SK-N-SH (cell line): ENCODE results near the gene CYFIP2. TPM values are rescaled to one million over a fixed set of nuclear protein-coding genes. Genes with fewer than 3 reads are reported as not detected.

Experiments used
- CTCF ChIA-PET: fragments of 300-600, 350-600 bp; formaldehyde crosslinking; extraction: SDS; loops from one replicate; lab custom pipeline; 2021; lab: Yijun Ruan, JAX
- POLR2A ChIA-PET: fragments of 350-600 bp; sonication (Branson Sonifier 250); formaldehyde crosslinking; extraction: SDS; loops from one replicate; lab custom pipeline; 2020; ENCODE audit warnings: antibody characterized with exemption, inconsistent platforms; lab: Yijun Ruan, JAX
- DNase-seq: peaks from one replicate; pipeline ENCODE4 v3.0.0; 2012
- H2AFZ ChIP-seq: fragments of 200-600 bp; sonication (generic); 2 replicates; pipeline ENCODE4 v1.8.1; 2016; ENCODE audit warnings: antibody characterized with exemption, mild to moderate bottlenecking, low read depth
- H3F3A ChIP-seq: fragments of 200-600 bp; sonication (generic); replicated peaks from 2 replicates; pipeline ENCODE3; 2016; ENCODE audit warnings: antibody characterized with exemption, mild to moderate bottlenecking; ENCODE audit not compliant: insufficient read depth
- H3K27ac ChIP-seq, 2 experiments: fragments of 200-500 bp in 1 of 2; fragments of 200-600 bp in 1 of 2; sonication (Bioruptor generic) in 1 of 2; sonication (generic), shearing (Covaris generic) in 1 of 2; 2 replicates each; pipeline versions ENCODE4 v1.5.1 to v1.6.1; 2014 to 2016; ENCODE audit warnings: low read depth in 2 of 2, inconsistent platforms in 1 of 2, low read length in 1 of 2, mild to moderate bottlenecking in 1 of 2, mixed read lengths in 1 of 2
- H3K27me3 ChIP-seq: fragments of 200-600 bp; sonication (generic), shearing (Covaris generic); 2 replicates; pipeline ENCODE4 v1.6.1; 2016; ENCODE audit warnings: mixed run types; ENCODE audit not compliant: insufficient read depth
- H3K36me3 ChIP-seq, 2 experiments: fragments of 200-500 bp in 1 of 2; fragments of 200-600 bp in 1 of 2; sonication (Bioruptor generic) in 1 of 2; sonication (generic) in 1 of 2; replicated peaks in 1 of 2; 2 replicates each; pipeline versions ENCODE3 to v1.5.1; 2014 to 2016; ENCODE audit warnings: low read length in 1 of 2, mild to moderate bottlenecking in 1 of 2; ENCODE audit not compliant: insufficient read depth in 2 of 2, control insufficient read depth in 1 of 2
- H3K4me1 ChIP-seq, 2 experiments: fragments of 200-500 bp in 1 of 2; fragments of 200-600 bp in 1 of 2; sonication (Bioruptor generic) in 1 of 2; sonication (generic), shearing (Covaris generic) in 1 of 2; 2 replicates each; pipeline versions ENCODE4 v1.5.1 to v1.6.1; 2014 to 2016; ENCODE audit warnings: low read depth in 1 of 2, low read length in 1 of 2, mixed run types in 1 of 2; ENCODE audit not compliant: insufficient read depth in 2 of 2, control insufficient read depth in 1 of 2
- H3K4me2 ChIP-seq: fragments of 200-600 bp; sonication (generic), shearing (Covaris generic); 2 replicates; pipeline ENCODE4 v1.6.1; 2017; ENCODE audit warnings: mixed run types
- H3K4me3 ChIP-seq, 2 experiments: fragments of 200-500 bp in 1 of 2; fragments of 200-600 bp in 1 of 2; sonication (Bioruptor generic) in 1 of 2; sonication (generic), shearing (Covaris generic) in 1 of 2; 2 replicates each; pipeline versions ENCODE4 v1.5.1 to v1.8.1; 2014 to 2016; ENCODE audit warnings: low read depth in 2 of 2, inconsistent platforms in 1 of 2, low read length in 1 of 2, mild to moderate bottlenecking in 1 of 2, mixed read lengths in 1 of 2, moderate library complexity in 1 of 2
- H3K79me2 ChIP-seq: fragments of 200-600 bp; sonication (generic); 2 replicates; pipeline ENCODE4 v1.8.1; 2017; ENCODE audit warnings: mild to moderate bottlenecking; ENCODE audit not compliant: insufficient read depth
- H3K9ac ChIP-seq: fragments of 200-600 bp; sonication (generic); 2 replicates; pipeline ENCODE4 v1.6.1; 2017; ENCODE audit warnings: mixed run types
- H3K9me2 ChIP-seq: fragments of 200-600 bp; sonication (generic); 2 replicates; pipeline ENCODE4 v1.6.1; 2017; ENCODE audit warnings: mixed run types
- H3K9me3 ChIP-seq: fragments of 200-600 bp; sonication (generic); 2 replicates; pipeline ENCODE4 v1.6.1; 2017; ENCODE audit warnings: mixed run types, mild to moderate bottlenecking, moderate library complexity
- H4K20me1 ChIP-seq: fragments of 200-600 bp; sonication (generic); 2 replicates; pipeline ENCODE4 v1.6.1; 2017; ENCODE audit warnings: mild to moderate bottlenecking, mixed run types; ENCODE audit not compliant: insufficient read depth
- CHD2 ChIP-seq: fragments of 150-350 bp; IDR thresholded peaks from 2 replicates; pipeline ENCODE4 v1.6.1; 2018; ENCODE audit warnings: low read length; ENCODE audit not compliant: partially characterized antibody
- CTCF ChIP-seq: fragments of 200-600 bp; sonication (generic); IDR thresholded peaks from 2 replicates; pipeline ENCODE4 v1.6.1; 2017; ENCODE audit warnings: antibody characterized with exemption, mild to moderate bottlenecking, moderate library complexity
- EZH2phosphoT487 ChIP-seq: fragments of 200-600 bp; sonication (generic); IDR thresholded peaks from 2 replicates; pipeline ENCODE4 v1.6.1; 2017; ENCODE audit warnings: low read depth, mixed run types, mild to moderate bottlenecking, antibody characterized with exemption, moderate library complexity, borderline replicate concordance
- FOXM1 ChIP-seq: IDR thresholded peaks from 2 replicates; pipeline ENCODE4 v1.4.0; 2012; ENCODE audit warnings: low read depth, mild to moderate bottlenecking
- GABPA ChIP-seq: IDR thresholded peaks from 2 replicates; pipeline ENCODE4 v1.4.0; 2012; ENCODE audit warnings: low read depth, mild to moderate bottlenecking
- GATA2 ChIP-seq: sonication (generic); formaldehyde crosslinking; IDR thresholded peaks from 2 replicates; pipeline ENCODE4 v1.5.0; 2020; ENCODE audit warnings: mild to moderate bottlenecking, missing genetic modification reagents
- MEF2A ChIP-seq: IDR thresholded peaks from 2 replicates; pipeline ENCODE4 v1.4.0; 2012; ENCODE audit warnings: low read depth, borderline replicate concordance
- MXI1 ChIP-seq: IDR thresholded peaks from 2 replicates; pipeline ENCODE4 v1.6.1; 2012; ENCODE audit warnings: mild to moderate bottlenecking, low read depth, low read length, improper control_type of control experiment
- POLR2AphosphoS5 ChIP-seq: IDR thresholded peaks from 2 replicates; pipeline ENCODE4 v1.6.1; 2012; ENCODE audit warnings: low read depth, low read length
- RAD21 ChIP-seq: IDR thresholded peaks from 2 replicates; pipeline ENCODE4 v1.6.1; 2012; ENCODE audit warnings: mild to moderate bottlenecking, low read length
- RCOR1 ChIP-seq: fragments of 150-350 bp; IDR thresholded peaks from 2 replicates; pipeline ENCODE4 v1.6.1; 2017; ENCODE audit warnings: antibody characterized with exemption, low read length
- RXRA ChIP-seq: IDR thresholded peaks from 2 replicates; pipeline ENCODE4 v1.4.0; 2012; ENCODE audit warnings: low read depth, mild to moderate bottlenecking, borderline replicate concordance
- SIN3A ChIP-seq: IDR thresholded peaks from 2 replicates; pipeline ENCODE4 v1.6.1; 2012; ENCODE audit warnings: low read depth, mild to moderate bottlenecking, low read length, moderate library complexity, borderline replicate concordance
- SMC3 ChIP-seq: IDR thresholded peaks from 2 replicates; pipeline ENCODE4 v1.6.1; 2012; ENCODE audit warnings: low read depth, low read length, improper control_type of control experiment
- TEAD4 ChIP-seq: IDR thresholded peaks from 2 replicates; pipeline ENCODE4 v1.4.0; 2012; ENCODE audit warnings: mild to moderate bottlenecking, borderline replicate concordance; ENCODE audit not compliant: insufficient read depth
- YY1 ChIP-seq: IDR thresholded peaks from 2 replicates; pipeline ENCODE4 v1.4.0; 2012; ENCODE audit warnings: low read depth, mild to moderate bottlenecking
- WGBS: methylation state at CpG from one replicate; pipeline ENCODE4 v1.1.6; 2017; ENCODE audit warnings: low lambda C conversion rate; 5-methylcytosine and 5-hydroxymethylcytosine counted together
- polyA plus RNA-seq, 3 experiments: library from polyadenylated mRNA; depleted of rRNA; stranded (reverse); fragments of >200 nt; gene quantifications; 2 replicates each; pipeline ENCODE4 v1.2.3, GENCODE V29; 2012
- TF ChIP-seq, protein P1 (sequence below): IDR thresholded peaks from 2 replicates; pipeline ENCODE4 v1.4.0; 2012; ENCODE audit warnings: low read depth
- TF ChIP-seq, protein P2 (sequence below): IDR thresholded peaks from 2 replicates; pipeline ENCODE4 v1.4.0; 2012; ENCODE audit warnings: low read depth, borderline replicate concordance

Gene CYFIP2
- polyA plus RNA-seq, 1 of the 3 experiments (the other 2 are of a cell fraction), result 20.1 TPM

DNA sequence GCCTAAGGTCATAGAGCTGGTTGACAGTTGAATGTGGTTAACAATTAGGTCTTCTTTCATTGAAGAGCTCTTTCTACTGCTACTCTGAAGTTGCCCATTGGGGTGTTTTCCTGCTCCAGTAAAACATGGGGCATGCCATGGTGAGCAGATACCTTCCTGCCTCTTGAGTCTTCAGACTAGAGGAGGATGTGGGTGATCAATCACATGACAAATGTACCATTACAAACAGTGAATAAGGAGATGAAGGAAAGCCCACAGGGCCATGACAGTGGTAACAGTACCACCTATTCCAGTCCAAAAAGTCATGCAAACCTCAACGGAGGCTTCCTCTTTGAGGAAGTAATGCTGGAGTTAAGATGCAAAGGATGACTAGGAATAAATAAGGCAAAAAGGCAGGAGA lies 73.5 kb downstream of the CYFIP2 start:
- no peak for DNase-seq
- Histone ChIP-seq H3K9me2 (no peaks in the 10 kb centered on the region), H3K4me1 (no peaks in the 10 kb centered on the region; a peak in 1 of 4 replicates), H4K20me1 (no peaks in the 10 kb centered on the region), H3K4me3 (no peak overlapping the region), H2AFZ (no peak overlapping the region), H3K27me3 (no peaks in the 10 kb centered on the region)
- TF ChIP-seq SIN3A, result no peak
- TF ChIP-seq MXI1, result no peak
- TF ChIP-seq TEAD4, result no peak
- TF ChIP-seq FOXM1, result no peak
- no peak for TF ChIP-seq GABPA
- no peak for TF ChIP-seq MEF2A
- no peak for TF ChIP-seq SMC3
- TF ChIP-seq, protein P1, sequence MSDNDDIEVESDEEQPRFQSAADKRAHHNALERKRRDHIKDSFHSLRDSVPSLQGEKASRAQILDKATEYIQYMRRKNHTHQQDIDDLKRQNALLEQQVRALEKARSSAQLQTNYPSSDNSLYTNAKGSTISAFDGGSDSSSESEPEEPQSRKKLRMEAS, result no peak
- no peak for TF ChIP-seq CTCF
- TF ChIP-seq YY1, result no peak
- TF ChIP-seq, protein P2, sequence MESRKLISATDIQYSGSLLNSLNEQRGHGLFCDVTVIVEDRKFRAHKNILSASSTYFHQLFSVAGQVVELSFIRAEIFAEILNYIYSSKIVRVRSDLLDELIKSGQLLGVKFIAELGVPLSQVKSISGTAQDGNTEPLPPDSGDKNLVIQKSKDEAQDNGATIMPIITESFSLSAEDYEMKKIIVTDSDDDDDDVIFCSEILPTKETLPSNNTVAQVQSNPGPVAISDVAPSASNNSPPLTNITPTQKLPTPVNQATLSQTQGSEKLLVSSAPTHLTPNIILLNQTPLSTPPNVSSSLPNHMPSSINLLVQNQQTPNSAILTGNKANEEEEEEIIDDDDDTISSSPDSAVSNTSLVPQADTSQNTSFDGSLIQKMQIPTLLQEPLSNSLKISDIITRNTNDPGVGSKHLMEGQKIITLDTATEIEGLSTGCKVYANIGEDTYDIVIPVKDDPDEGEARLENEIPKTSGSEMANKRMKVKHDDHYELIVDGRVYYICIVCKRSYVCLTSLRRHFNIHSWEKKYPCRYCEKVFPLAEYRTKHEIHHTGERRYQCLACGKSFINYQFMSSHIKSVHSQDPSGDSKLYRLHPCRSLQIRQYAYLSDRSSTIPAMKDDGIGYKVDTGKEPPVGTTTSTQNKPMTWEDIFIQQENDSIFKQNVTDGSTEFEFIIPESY, result no peak
- TF ChIP-seq EZH2phosphoT487, result no peak
- TF ChIP-seq GATA2 (CRISPR knock-in tag), result no peak
- TF ChIP-seq CHD2, result no peak
- TF ChIP-seq RCOR1, result no peak
- TF ChIP-seq RAD21, result no peak
- TF ChIP-seq RXRA, result no peak
- TF ChIP-seq POLR2AphosphoS5, result no peak
- TF ChIP-seq, all 33 proteins: peak for 0
- POLR2A ChIA-PET, result no interaction called here
- Histone ChIP-seq H3K9ac (no peak overlapping the region), H3K4me2 (no peak overlapping the region), H3K9me3 (no peaks in the 10 kb centered on the region), H3K27ac (no peak overlapping the region), H3K36me3 (peaks cover 0 to 17% of the 10 kb centered on the region in 2 experiments), H3F3A (no peaks in the 10 kb centered on the region), H3K79me2 (no peaks in the 10 kb centered on the region)
- WGBS, result 90% methylated on average over 1 of the region's 1 CpG
- CTCF ChIA-PET, result interaction anchor here (0.6 to 4.8 kb wide), 3 partner anchors 11 to 379 kb away, joined by 3 to 24 read pairs (median 4); no protein-coding TSS in a partner anchor
